HPDE6-E6E7 (cell line): ENCODE data around the gene SH2D6.
"Not testable (repeated sequence)": the region's sequence is repeated elsewhere in the genome, so short reads cannot be mapped to it uniquely, and the experiment has no call there.

Experiments used
- DNase-seq: peaks from one replicate; pipeline ENCODE4 v3.0.0; 2011; ENCODE audit warnings: missing footprints; ENCODE audit errors: extremely low spot score

Gene SH2D6

DNA sequence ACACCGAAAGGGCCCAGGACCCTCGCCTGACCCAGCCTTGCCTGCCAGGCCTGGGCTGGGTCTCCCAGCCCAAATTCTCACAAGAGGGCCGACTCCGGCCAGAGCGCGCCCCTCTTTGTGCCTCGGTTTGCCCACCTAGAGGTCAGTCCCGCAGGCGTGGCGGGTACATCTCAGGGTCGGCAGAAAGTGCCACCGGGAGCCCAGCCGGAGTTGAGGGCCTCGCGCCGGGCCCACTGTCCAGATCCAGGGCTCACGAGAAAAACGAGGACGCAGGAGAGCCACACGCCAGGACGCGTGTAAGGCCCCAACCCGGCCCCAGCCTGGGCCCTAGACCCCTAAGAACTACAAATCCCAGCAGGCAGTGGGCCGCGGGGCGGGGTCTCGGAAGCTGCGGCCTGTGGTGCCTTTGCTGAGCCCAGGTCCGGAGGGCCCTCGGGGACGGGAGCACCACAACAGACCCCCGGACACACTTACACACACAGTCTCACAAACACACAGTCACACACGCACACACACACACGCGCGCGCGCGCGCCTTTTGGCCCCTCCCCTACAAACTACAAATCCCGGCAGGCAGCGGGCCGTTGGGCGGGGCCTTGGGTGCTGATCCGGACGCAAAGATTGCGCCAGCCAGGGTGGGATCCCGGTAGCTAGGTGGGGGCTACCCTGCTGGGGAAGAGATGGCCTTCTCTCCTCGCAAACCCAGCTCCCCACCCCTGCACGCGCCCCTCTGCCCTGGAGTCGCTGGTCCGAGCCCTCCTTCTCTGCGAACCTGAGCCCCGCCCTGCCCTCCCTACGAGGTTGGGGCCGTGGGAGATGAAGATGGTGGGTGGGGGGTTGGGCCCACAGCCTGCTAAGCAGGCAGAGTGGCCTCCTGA lies at the start of gene SH2D6:
SH2D6 (plus strand) TSS at position 583 of the 877 bp plus-strand sequence. CDS start 10,752 bp downstream, outside the sequence.
- peak; percentile 80 for DNase-seq

DNA sequence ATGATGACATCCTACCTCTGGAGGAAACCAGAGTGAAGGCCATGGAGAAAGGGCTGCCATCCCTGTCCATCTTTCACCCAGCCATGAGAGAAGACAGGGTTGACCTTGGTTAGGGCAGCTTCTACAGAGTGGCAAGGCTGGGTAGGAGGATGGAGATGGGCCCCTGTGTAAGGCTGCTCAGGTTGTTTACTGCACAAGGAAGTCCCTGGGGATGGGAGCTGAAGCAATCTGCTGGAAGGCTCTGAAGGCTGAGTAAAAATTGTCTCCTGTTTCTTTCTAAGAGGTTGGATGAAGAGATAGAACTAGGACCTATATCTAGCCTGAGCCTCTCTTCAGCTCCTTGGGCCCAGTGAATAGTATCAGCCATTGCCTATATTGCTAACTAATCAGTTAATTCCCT lies 49.6 kb upstream of the SH2D6 start:
- DNase-seq, result no peak

DNA sequence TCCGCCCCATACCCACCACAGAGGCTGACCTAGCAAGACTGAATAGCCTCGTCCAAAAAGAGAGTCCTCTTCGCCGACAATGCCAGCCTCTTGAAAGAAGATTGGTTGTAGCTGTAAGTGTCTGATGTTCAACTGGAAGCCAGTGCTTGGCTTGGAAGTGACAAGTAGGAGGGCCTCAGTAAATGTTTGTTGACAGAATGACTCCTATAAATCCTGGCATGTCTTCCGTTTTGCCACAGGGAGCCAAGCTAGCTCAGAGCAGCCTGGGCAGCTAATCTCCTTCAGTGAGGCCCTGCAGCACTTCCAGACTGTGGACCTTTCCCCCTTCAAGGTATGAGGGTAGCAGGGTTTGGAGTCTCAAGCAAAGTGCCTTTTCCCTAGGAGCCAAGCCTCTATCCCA lies 49.0 kb upstream of the SH2D6 start:
- DNase-seq, result no peak

DNA sequence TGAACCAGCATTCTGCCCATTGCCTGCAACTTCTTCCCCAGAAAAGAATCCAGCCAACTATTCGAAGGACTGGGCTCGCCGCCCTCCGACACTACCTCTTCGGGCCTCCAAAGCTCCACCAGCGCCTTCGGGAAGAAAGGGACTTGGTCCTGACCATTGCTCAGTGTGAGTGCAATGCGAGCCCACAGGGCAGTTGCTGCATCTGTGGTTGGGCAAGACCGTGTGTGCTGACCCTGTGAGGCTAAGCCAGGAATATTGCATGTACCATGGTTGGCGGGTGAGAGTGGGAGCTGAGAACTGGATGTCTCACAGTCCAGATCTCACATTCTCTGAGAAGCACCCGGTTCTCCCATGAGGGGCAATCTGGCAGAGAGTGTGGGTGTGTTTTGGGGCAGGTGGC lies 47.5 kb upstream of the SH2D6 start:
- no peak for DNase-seq

DNA sequence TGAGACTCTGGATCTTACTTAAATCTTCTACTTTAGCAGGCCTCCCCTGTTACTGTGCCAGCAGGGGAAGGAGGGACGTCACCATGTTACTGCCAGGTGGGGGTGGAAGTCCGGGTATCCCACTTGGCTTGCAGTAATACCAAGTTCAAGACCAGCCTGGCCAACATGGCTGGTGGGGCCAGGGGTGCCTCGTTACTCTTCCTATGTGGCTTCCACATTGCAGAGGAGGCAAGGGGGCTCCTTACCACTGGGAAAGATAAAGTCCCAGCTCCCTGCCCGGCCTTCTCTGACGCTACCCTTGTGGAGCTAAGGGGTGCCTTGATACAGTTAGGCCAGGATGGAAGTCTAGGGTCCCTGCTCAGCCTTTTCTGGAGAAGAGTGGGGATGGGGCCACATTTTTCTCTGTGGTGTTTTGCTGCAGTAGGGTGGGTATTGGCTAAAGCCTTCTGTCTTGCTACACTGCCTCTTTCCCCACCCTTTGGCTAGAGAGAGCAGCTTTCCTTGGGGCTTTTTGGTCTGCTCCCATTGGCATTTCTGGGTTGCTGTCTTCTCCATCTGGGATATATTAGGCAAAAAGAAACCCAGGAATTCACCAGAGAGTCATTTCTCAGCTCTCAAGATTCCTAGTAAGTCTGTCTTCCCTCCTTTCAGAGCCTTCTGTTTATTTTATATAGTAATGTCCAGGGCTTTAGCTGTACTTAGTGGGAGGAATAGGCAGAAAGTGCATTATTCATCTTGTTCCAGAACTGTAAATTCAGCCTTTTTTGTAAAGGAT lies 42.0 kb upstream of the SH2D6 start:
- no peak for DNase-seq

DNA sequence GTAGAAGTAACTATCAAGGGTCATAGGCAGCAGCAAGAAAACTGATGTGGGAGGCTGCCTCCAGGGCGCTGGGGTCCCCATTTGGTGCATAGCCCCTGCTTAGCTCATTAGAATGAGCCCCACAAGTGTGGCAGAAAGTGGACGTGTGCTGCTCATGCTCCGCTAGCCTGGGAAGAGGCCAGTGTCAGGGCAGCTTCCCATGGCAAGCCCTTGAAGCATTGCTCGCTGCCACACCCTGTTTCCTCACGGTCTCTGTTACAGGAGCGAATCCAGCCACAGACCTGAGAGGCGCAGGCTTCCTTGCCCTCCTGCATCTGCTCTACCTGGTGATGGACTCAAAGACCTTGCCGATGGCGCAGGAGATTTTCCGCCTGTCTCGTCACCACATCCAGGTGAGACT lies 41.4 kb upstream of the SH2D6 start:
- no peak for DNase-seq

DNA sequence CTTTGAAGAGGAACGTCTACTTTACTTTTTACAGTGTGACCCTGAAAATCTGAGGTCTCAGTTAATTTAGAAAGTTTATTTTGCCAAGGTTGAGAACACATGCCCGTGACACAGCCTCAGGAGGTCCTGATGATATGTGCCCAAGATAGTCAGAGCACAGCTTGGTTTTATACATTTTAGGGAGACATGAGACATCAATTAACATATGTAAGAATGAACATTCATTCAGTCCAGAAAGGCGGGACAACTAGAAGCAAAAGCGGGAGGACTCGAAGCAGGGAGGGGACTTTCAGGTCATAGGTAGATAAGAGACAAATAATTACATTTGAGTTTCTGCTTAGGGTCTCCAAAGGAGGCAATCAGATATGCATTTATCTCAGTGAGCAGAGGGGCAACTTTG lies 40.3 kb upstream of the SH2D6 start:
- DNase-seq, result no peak

DNA sequence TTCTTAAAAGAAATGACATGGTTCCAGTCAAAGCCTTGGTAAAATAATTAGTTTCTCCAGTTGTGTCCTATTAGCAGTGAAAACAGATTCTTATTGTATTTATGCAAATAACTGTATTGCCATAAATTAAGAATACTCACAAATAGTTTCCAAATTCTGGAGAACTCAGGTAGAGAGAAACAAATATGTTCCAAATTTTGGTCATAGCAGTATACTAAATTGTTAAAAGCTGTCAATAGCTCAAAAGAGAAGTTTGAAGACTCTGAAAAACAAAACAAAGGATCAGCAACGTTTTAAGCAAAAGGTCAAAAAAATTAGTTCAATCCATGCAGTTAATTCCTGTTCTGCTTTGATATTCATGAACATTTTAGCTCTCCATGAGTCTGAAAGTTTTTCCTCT lies 38.5 kb upstream of the SH2D6 start:
- DNase-seq, result no peak

DNA sequence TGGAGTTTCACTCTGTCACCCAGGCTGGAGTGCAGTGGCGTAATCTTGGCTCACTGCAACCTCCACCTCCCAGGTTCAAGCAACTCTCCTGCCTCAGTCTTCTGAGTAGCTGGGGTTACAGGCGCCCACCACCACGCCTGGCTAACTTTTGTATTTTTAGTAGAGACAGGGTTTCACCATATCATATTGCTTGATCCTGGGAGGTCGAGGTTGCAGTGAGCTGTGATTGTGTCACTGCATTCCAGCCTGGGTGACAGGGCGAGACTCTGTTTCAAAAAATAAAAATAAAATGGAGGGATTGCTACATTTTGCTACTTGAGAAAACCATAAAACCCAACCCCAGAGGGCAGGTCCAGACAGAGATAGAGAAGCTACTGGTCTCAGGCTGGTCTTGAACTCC lies 35.4 kb upstream of the SH2D6 start:
- DNase-seq, result not testable (repeated sequence)

DNA sequence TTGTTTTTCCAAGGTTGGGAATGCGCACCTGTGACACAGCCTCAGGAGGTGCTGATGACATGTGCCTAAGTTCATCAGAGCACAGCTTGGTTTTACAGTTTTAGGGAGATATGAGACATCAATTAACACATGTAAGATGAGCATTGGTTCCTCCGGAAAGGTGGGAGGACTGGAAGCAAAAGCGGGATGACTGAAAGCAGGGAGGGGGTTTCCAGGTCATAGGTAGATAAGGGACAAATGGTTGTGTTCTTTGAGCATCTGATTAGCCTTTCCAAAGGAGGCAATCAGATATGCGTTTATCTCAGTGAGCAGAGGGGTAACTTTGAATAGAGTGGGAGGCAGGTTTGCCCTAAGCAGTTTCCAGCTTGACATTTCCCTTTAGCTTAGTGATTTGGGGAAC lies 34.7 kb upstream of the SH2D6 start:
- no peak for DNase-seq

DNA sequence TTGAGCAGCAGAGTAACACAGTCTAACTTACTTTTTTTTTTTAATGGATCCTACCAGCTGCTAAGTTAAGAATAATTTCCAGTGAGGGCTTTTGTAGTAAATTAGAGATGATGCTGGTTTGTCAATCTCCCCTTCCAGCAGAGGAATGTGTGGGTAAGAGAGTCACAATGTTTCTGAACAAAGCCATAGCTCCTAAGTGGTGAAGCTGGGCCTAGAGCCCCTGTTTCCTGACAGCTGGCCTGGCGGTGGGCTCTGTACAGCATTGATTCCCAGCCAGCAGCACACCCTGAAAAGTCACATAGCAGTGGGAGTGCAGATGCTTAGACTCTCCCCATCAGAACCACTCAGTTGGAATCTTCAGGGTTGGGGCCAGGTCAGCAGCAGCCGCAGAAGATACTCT lies 32.8 kb upstream of the SH2D6 start:
- DNase-seq, result no peak

DNA sequence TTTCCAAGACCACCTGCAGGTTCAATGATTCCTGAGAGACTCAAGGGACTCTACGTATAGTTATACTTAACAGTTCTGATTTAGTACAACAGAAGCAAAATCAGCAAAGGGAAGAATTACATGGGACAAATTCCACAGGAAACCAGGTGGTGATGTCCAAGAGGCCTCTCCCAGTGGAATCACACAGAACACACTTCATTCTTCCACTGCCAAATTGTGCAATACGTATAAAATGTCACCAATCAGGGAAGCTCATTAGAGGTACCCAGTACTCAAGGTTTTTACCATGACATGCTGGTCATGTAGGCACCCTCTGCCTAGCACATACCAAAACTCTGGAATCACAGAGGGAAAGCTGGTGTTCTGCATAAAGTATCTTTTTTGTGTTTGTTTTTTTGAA lies 30.8 kb upstream of the SH2D6 start:
- DNase-seq, result no peak

DNA sequence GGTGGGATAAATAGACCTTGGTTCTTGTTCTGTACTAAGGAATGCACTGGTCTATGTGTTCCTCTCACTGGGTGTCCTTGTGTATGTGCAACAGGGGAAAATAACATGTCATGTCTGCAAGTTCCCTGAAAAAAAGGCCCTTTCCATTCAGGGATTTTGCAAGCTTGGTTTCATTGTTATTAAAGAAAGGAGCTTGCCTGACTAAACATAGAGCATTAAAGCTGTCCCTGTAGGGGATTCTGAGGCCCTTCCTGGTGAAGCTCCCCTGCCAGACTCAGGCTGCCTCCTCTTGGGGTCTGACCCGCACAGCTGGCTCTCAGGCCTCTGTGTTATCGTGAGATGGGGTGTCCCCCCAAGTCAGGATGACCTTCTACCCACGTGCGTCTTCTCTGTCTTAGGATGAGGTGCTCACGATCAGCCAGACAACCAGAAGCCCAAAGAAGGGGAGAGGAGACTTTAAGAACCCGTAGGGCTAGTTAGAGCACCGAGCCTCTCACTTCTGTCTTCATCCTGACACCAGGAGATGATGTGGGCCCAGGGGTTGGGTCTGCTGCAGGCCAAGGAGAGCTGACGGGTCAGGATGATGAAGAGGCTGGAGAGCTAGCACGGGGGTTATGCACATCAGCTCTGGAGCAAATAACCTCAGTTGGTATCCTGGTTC lies 29.5 kb upstream of the SH2D6 start:
- no peak for DNase-seq

DNA sequence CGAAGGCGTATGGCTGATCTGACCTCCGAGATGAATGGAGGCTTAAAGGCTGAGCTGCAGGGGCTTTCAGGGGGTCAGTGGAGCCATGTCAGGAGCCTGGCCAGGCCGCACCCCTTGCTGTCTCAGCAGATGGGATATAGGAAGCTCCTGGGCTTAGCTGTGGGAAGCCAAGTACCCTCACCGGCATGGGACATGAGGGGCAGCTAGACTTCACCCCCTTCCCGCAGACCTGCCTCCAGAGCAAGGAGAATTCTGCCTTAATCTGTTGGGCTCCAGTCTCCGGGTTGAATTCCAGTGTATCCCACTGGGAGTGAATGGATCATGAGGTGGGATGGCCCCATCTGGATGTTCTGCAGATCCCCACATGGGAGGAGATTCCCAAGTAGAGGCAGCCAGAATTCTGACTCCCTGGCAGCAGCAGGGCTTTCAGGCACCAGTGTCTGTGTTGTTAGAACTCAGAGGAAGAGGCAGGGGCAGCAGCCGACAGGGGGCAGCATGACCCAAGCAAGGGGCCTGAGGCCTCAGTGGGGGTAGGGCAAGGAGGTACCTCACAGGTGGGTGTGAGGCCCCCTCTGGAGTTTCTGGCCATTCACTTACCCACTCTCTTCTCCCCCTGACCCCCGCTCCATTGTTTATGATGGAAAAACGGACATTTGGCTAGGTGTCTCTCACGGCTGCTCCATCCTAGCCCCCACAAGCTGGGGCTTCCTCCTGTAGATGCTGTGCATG lies 27.4 kb upstream of the SH2D6 start:
- DNase-seq, result peak; percentile 49

DNA sequence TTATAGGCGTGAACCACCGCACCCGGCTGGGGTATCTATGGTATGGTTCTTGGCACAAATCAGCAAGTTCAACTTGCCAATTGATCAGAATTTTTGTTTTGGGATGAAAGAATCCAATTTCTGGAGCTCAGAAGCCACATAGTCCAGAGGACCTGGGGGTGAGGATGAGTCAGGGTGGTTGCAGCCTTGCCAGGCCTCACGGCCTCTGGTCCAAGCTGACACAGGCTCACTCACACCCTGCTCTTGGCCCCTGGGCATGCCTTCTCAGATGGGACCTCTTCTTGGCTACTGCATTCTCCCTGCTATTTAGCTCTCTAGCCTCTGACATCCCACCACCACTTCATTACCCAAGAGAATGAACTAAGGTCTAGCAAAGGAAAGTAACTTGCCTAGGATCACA lies 24.7 kb upstream of the SH2D6 start:
- DNase-seq, result no peak

DNA sequence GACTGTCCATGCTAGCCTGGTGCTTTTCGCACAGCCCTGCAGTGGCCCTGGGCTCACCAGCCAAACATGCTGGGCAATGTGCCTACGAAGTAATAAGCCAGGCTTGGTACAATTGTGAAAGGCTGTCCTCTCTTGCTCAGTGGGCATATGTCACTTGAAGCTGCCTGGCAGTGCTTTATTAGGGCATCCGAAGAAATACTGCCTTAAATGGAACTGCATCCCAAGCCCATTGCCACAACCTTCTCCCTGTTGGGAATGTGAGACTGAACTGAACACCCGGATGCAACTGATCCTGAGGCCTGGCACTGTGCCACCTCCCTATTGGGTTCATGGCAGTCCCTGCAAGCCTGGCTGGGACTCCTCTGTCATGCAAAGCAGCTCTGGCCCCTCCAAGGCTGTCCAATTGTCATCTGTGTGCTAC lies 24.2 kb upstream of the SH2D6 start:
- no peak for DNase-seq

DNA sequence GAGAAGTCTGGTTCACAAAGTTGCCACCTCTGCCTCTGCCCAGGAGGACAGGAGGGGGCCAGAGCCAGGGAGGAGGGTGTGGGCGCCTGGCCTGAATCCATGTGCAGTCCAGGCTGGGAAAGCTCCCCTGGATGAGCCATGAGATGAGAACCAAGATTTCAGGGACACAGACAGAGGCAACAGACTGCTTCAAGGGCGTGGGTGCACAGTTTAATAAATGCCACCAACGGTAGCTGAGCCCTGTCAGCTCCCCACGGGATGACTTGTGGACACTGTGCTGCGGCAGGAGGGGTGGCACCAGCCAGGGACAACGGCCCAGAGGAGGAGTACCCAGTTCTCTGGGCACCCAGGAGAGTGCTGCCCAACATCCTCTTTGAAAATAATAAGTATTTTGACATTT lies 23.5 kb upstream of the SH2D6 start:
- DNase-seq, result no peak

DNA sequence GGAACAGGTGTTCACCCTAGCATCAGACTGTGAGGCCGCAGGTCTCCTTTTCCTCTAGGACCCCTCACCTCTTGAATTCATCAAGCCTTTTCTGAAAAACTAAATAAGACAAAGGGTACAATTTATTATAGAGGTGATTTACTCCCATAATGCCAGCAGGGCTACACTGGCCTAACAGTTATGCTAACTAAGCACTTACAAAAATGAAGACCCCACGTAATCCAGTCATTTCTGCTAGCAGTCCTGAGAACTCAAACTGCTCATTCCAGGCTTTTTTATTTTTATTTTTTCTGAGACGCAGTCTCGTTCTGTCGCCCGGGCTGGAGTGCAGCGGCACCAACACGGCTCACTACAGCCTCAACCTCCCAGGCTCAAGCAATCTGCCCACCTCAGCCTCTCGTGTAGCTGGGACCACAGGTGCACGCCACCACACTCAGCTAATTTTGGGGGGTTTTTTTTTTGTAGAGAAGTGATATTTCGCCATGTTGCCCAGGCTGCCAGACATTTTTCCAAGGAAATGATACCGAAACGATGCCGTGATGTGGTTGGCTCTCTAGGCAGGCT lies 22.5 kb upstream of the SH2D6 start:
- no peak for DNase-seq

DNA sequence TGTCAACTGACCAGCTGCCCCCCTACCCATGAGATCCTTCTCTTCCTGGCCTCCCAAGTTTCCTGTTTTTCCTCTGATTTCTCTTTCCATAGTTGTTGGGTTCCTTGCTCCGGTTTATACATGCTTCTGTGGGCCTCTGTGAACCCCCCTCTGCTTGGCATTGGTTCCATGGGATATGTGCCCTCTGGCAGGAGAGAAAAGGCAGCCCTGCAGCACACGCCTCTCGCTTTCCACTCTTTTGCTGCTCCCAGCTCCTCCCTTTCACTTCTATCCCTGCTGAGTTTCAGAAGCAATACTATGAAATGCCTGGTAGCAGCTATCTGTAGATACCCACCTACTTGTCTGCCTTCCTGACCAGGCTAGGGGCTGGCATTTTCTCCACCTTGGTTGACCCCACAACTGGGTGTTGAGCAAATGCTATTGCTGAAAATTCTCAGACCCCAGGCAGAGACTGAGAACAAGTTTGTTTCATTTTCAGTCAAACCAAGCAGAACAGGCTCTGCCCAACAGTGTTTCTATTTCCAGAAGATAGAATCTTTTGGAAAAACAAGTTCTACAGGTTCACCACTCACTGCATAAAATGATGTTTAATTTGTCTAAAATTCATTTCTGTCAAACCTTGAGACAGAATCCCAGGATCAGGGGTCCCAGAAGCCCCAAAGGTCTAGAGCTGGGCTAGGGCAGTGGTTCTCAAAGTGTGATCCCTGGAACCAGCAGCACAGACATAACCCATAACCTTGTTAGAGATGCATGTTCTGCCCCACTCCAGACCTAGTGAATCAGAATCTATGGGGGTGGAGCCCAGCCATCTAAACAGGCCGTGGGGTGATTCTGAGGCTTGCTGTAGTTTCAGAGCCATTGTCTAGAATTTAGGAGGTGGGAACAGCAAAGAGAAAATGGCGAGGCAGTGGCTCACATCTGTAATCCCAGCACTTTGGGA lies 21.7 kb upstream of the SH2D6 start:
- no peak for DNase-seq

DNA sequence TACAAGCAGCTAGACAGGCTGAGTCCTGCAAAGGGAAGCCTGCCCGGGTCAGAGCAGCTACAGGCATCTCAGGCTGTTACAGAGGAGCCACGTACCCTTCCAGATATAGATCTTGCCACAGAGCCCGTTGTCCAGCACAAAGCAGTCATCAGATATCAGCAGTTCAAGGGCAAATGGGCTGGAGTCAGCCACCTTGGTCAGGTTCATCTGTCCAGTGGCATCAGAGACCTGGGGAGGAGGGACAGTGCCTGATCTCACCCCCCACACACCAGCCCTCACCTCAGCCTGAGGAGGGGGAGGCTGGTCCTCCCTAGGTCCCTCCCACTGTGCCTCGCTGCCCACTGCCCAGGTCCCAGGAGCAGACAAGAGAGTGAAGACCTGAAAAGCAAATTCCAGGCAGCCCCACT lies 20.6 kb upstream of the SH2D6 start:
- DNase-seq, result no peak
